SK-N-MC (cell line): ENCODE data around the gene KIF25.
"Not testable (repeated sequence)": the region's sequence is repeated elsewhere in the genome, so short reads cannot be mapped to it uniquely, and the experiment has no call there.

ENCODE experiments used
- DNase-seq: peaks from one replicate; pipeline ENCODE4 v3.0.0-alpha.2; 2011; ENCODE audit warnings: low read depth, low spot score
- H3K27ac ChIP-seq: fragments of 200-600 bp; sonication (generic); 2 replicates; pipeline ENCODE4 v1.5.1; 2016; ENCODE audit warnings: mixed run types
- H3K36me3 ChIP-seq: fragments of 200-600 bp; sonication (generic); 2 replicates; pipeline ENCODE4 v1.6.1; 2017; ENCODE audit warnings: antibody characterized with exemption, low read length, mixed read lengths; ENCODE audit not compliant: insufficient read depth
- H3K4me3 ChIP-seq: fragments of 200-600 bp; sonication (generic); 2 replicates; pipeline ENCODE4 v1.5.1; 2016
- H3K9ac ChIP-seq: fragments of 200-600 bp; sonication (generic); 2 replicates; pipeline ENCODE4 v1.8.0; 2017; ENCODE audit warnings: mixed run types, mixed read lengths; ENCODE audit not compliant: insufficient read length
- H3K9me3 ChIP-seq: fragments of 200-600 bp; sonication (generic); 2 replicates; pipeline ENCODE4 v1.6.1; 2017; ENCODE audit warnings: low read depth, mild to moderate bottlenecking, antibody characterized with exemption, low read length, moderate library complexity, mixed read lengths
- EZH2 ChIP-seq: fragments of 200-600 bp; sonication (generic); IDR thresholded peaks from one replicate; pipeline ENCODE4 v1.6.1; 2017; ENCODE audit warnings: antibody characterized with exemption
- FOXP2 ChIP-seq: optimal IDR thresholded peaks from 2 replicates; pipeline ENCODE3; 2011; ENCODE audit warnings: mild to moderate bottlenecking, moderate library complexity; ENCODE audit not compliant: insufficient read depth; ENCODE audit errors: extremely low read length, control extremely low read depth
- POLR2AphosphoS5 ChIP-seq: IDR thresholded peaks from 2 replicates; pipeline ENCODE4 v1.6.1; 2012; ENCODE audit warnings: mild to moderate bottlenecking, low read depth, low read length, borderline replicate concordance

The KIF25 gene

GRCh38 chr6:167972193-167972592 is 25.3 kb upstream of the KIF25 start:
- H3K9me3 ChIP-seq: no peaks in the 10 kb centered on the region
- DNase-seq: no peak
- H3K4me3 ChIP-seq: no peak overlapping the region
- no peak overlapping the region for H3K9ac ChIP-seq
- H3K36me3 ChIP-seq: peaks cover 18% of the 10 kb centered on the region
- TF ChIP-seq FOXP2 (no peak), EZH2 (no peak), POLR2AphosphoS5 (no peak)
- no peak overlapping the region for H3K27ac ChIP-seq

- TF ChIP-seq FOXP2: no peak
- TF ChIP-seq POLR2AphosphoS5: no peak
- TF ChIP-seq EZH2: no peak
- no peak for DNase-seq
- Histone ChIP-seq H3K9ac (no peak overlapping the region), H3K9me3 (no peaks in the 10 kb centered on the region), H3K36me3 (peaks cover 12% of the 10 kb centered on the region; the same call in 1 of the 2 replicates), H3K27ac (no peak overlapping the region), H3K4me3 (no peak overlapping the region)
These were observed 24.2 kb upstream of the KIF25 start for GRCh38 chr6:167973148-167973885.

- H3K9me3 ChIP-seq: no peaks in the 10 kb centered on the region
- DNase-seq: no peak
- no peak for TF ChIP-seq FOXP2
- TF ChIP-seq EZH2: no peak
- no peak for TF ChIP-seq POLR2AphosphoS5
- H3K36me3 ChIP-seq: peaks cover 6% of the 10 kb centered on the region; the same call in 1 of the 2 replicates
- no peak overlapping the region for H3K4me3 ChIP-seq
- H3K9ac ChIP-seq: no peak overlapping the region
- H3K27ac ChIP-seq: no peak overlapping the region
These were observed 22.7 kb upstream of the KIF25 start for GRCh38 chr6:167974640-167975344.

GRCh38 chr6:167975458-167975857 is 22.0 kb upstream of the KIF25 start:
- Histone ChIP-seq H3K4me3 (no peak overlapping the region), H3K36me3 (no peaks in the 10 kb centered on the region), H3K9me3 (no peaks in the 10 kb centered on the region), H3K27ac (no peak overlapping the region), H3K9ac (no peak overlapping the region)
- TF ChIP-seq POLR2AphosphoS5 (no peak), FOXP2 (no peak), EZH2 (no peak)
- DNase-seq: no peak

GRCh38 chr6:167976116-167976657 is 21.3 kb upstream of the KIF25 start:
- H3K9ac ChIP-seq, H3K36me3 ChIP-seq, H3K4me3 ChIP-seq, DNase-seq, H3K9me3 ChIP-seq, H3K27ac ChIP-seq: not testable (repeated sequence)

- no peak overlapping the region for H3K27ac ChIP-seq
- DNase-seq: no peak
- no peak overlapping the region for H3K4me3 ChIP-seq
- no peak overlapping the region for H3K9ac ChIP-seq
- no peaks in the 10 kb centered on the region for H3K36me3 ChIP-seq
- H3K9me3 ChIP-seq: no peaks in the 10 kb centered on the region
- TF ChIP-seq POLR2AphosphoS5: no peak
- no peak for TF ChIP-seq FOXP2
- TF ChIP-seq EZH2: no peak
These were observed 20.8 kb upstream of the KIF25 start for GRCh38 chr6:167976708-167977107.

- Histone ChIP-seq H3K36me3 (no peaks in the 10 kb centered on the region), H3K27ac (no peak overlapping the region), H3K9me3 (no peaks in the 10 kb centered on the region), H3K4me3 (no peak overlapping the region), H3K9ac (no peak overlapping the region)
- DNase-seq: no peak
- no peak for TF ChIP-seq FOXP2
- TF ChIP-seq POLR2AphosphoS5: no peak
- no peak for TF ChIP-seq EZH2
These were observed 19.6 kb upstream of the KIF25 start for GRCh38 chr6:167977717-167978467.

- H3K27ac ChIP-seq: no peak overlapping the region
- H3K9me3 ChIP-seq: no peaks in the 10 kb centered on the region
- DNase-seq: no peak
- H3K36me3 ChIP-seq: no peaks in the 10 kb centered on the region
- TF ChIP-seq POLR2AphosphoS5: no peak
- no peak for TF ChIP-seq FOXP2
- TF ChIP-seq EZH2: no peak
- H3K9ac ChIP-seq: no peak overlapping the region
- H3K4me3 ChIP-seq: no peak overlapping the region
These were observed 18.9 kb upstream of the KIF25 start for GRCh38 chr6:167978607-167979006.
